HFFc6 (cell line): ENCODE data around the gene MSH5. TPM values are rescaled to one million over a fixed set of nuclear protein-coding genes. Genes with fewer than 3 reads are reported as not detected.

Experiments used
- DNase-seq: peaks from one replicate; pipeline ENCODE4 v3.0.0-alpha.2; 2018
- H3K27ac Mint-ChIP-seq: 2 replicates; pipeline ENCODE4 v1.8.0; 2020; ENCODE audit warnings: mild to moderate bottlenecking, mixed read lengths
- H3K27me3 Mint-ChIP-seq: 2 replicates; pipeline ENCODE4 v1.8.0; 2021; ENCODE audit warnings: mild to moderate bottlenecking, moderate library complexity, mixed read lengths; ENCODE audit not compliant: insufficient read depth
- H3K36me3 Mint-ChIP-seq: 2 replicates; pipeline ENCODE4 v1.8.0; 2021; ENCODE audit warnings: low read depth, mixed read lengths
- H3K4me1 Mint-ChIP-seq: 2 replicates; pipeline ENCODE4 v1.8.0; 2020; ENCODE audit warnings: low read depth, mixed read lengths
- H3K4me3 Mint-ChIP-seq: 2 replicates; pipeline ENCODE4 v1.8.0; 2020; ENCODE audit warnings: mild to moderate bottlenecking, moderate library complexity, mixed read lengths
- H3K9me3 Mint-ChIP-seq: 2 replicates; pipeline ENCODE4 v1.8.0; 2020; ENCODE audit warnings: mild to moderate bottlenecking, mixed read lengths
- CTCF ChIP-seq: fragments of 200-600 bp; sonication (generic); IDR thresholded peaks from 2 replicates; pipeline ENCODE4 v1.5.0; 2021; ENCODE audit warnings: antibody characterized with exemption, mild to moderate bottlenecking
- total RNA-seq, 6 experiments: library from RNA; stranded (reverse); fragmentation: NEBNext Ultra II Directional; extraction: Animal tissue kit (Norgen Biotek cat#: 25700); gene quantifications; 2 replicates in 1 of 6; 3 replicates in 5 of 6; pipeline ENCODE4 v1.2.3, GENCODE V29; 2021

MSH5 gene
- total RNA-seq, 6 experiments from 2014 or later = 7.4 to 14.8 (median 12.6) TPM

GRCh38 chr6:31776485-31776988 lies 36.7 kb downstream of the MSH5 start:
- Mint-ChIP-seq H3K27ac (peak overlapping the region; percentile 29; the same call in 1 of the 2 replicates), H3K4me1 (peaks cover 17% of the 10 kb centered on the region), H3K9me3 (no peaks in the 10 kb centered on the region), H3K27me3 (no peaks in the 10 kb centered on the region; the same call in 1 of the 2 replicates), H3K4me3 (no peak overlapping the region), H3K36me3 (no peaks in the 10 kb centered on the region)
- no peak for DNase-seq
- TF ChIP-seq CTCF = no peak

GRCh38 chr6:31776989-31777666 lies 37.3 kb downstream of the MSH5 start, which contains the start of gene VWA7:
Gene VWA7, minus strand, starts transcription at chr6:31777328. Its CDS starts 549 bp downstream, at chr6:31776779.
- TF ChIP-seq CTCF = peak; percentile 20; the same call in 1 of the 2 replicates
- no peak within 1 kb of the TSS; the same call in 1 of the 2 replicates for H3K4me3 Mint-ChIP-seq

GRCh38 chr6:31777667-31778050 lies 37.9 kb downstream of the MSH5 start:
- H3K9me3 Mint-ChIP-seq = no peaks in the 10 kb centered on the region
- H3K27ac Mint-ChIP-seq = peak overlapping the region; percentile 73
- no peak for TF ChIP-seq CTCF
- peaks cover 17% of the 10 kb centered on the region for H3K4me1 Mint-ChIP-seq
- no peaks in the 10 kb centered on the region; the same call in 1 of the 2 replicates for H3K27me3 Mint-ChIP-seq
- no peaks in the 10 kb centered on the region for H3K36me3 Mint-ChIP-seq
- H3K4me3 Mint-ChIP-seq = no peak overlapping the region
- DNase-seq = no peak

More at GRCh38 chr6:31776989-31777666, 37.3 kb downstream of the MSH5 start, which contains the start of gene VWA7:
- Mint-ChIP-seq H3K27me3 (no peaks in the 10 kb centered on the region; the same call in 1 of the 2 replicates), H3K27ac (peak within 1 kb of the TSS; percentile 73), H3K36me3 (no peaks in the 10 kb centered on the region), H3K4me1 (peaks cover 17% of the 10 kb centered on the region), H3K9me3 (no peaks in the 10 kb centered on the region)
- peak; percentile 53 for DNase-seq

- Mint-ChIP-seq H3K36me3 (0 out of 2 replicates have a peak, but pooled peaks cover 4% of the 10 kb centered on the region), H3K27me3 (no peaks in the 10 kb centered on the region; the same call in 1 of the 2 replicates), H3K4me3 (no peak overlapping the region), H3K4me1 (peaks cover 17% of the 10 kb centered on the region), H3K9me3 (no peaks in the 10 kb centered on the region), H3K27ac (peak overlapping the region; percentile 29; the same call in 1 of the 2 replicates)
- no peak for DNase-seq
- no peak for TF ChIP-seq CTCF
Observed at GRCh38 chr6:31778193-31778592, 38.4 kb downstream of the MSH5 start.

GRCh38 chr6:31778999-31779885 lies 39.4 kb downstream of the MSH5 start:
- Mint-ChIP-seq H3K27ac (no peak overlapping the region), H3K27me3 (no peaks in the 10 kb centered on the region; the same call in 1 of the 2 replicates), H3K36me3 (0 out of 2 replicates have a peak, but pooled peaks cover 4% of the 10 kb centered on the region), H3K4me3 (no peak overlapping the region), H3K4me1 (peaks cover 17% of the 10 kb centered on the region), H3K9me3 (no peaks in the 10 kb centered on the region)
- TF ChIP-seq CTCF = no peak
- DNase-seq = no peak
